GM23338 (cell line): ENCODE results near the gene PTPRJ.

Experiments
- CTCF ChIP-seq, 2 experiments: fragments of 200-600 bp in 1 of 2; sonication (generic) in 1 of 2; conservative IDR thresholded peaks; 2 replicates each; pipeline versions ENCODE4 v1.5.1 to v1.6.1; 2016 to 2017; ENCODE audit warnings: antibody characterized with exemption in 2 of 2, low read depth in 2 of 2, mild to moderate bottlenecking in 2 of 2, moderate library complexity in 1 of 2
- EZH2 ChIP-seq: fragments of 200-600 bp; sonication (generic); IDR thresholded peaks from one replicate; pipeline ENCODE4 v1.8.0; 2017; ENCODE audit warnings: antibody characterized with exemption, mild to moderate bottlenecking, low read depth; ENCODE audit not compliant: unreplicated experiment
- POLR2AphosphoS5 ChIP-seq: IDR thresholded peaks from 2 replicates; pipeline ENCODE4 v1.6.1; 2016; ENCODE audit warnings: antibody characterized with exemption, low read depth
- TF ChIP-seq, protein P1 (sequence below): IDR thresholded peaks from one replicate; pipeline ENCODE4 v1.6.1; 2018; ENCODE audit warnings: antibody characterized with exemption; ENCODE audit not compliant: unreplicated experiment

GRCh38 chr11:48105096-48105990, 125.0 kb downstream of the PTPRJ start:
- TF ChIP-seq CTCF (conservative IDR thresholded peaks at IDR 0.05; ENCODE audit: low read depth in 2 of 2) = no peak
- no peak for TF ChIP-seq EZH2
- TF ChIP-seq POLR2AphosphoS5 = no peak
- TF ChIP-seq, protein P1, sequence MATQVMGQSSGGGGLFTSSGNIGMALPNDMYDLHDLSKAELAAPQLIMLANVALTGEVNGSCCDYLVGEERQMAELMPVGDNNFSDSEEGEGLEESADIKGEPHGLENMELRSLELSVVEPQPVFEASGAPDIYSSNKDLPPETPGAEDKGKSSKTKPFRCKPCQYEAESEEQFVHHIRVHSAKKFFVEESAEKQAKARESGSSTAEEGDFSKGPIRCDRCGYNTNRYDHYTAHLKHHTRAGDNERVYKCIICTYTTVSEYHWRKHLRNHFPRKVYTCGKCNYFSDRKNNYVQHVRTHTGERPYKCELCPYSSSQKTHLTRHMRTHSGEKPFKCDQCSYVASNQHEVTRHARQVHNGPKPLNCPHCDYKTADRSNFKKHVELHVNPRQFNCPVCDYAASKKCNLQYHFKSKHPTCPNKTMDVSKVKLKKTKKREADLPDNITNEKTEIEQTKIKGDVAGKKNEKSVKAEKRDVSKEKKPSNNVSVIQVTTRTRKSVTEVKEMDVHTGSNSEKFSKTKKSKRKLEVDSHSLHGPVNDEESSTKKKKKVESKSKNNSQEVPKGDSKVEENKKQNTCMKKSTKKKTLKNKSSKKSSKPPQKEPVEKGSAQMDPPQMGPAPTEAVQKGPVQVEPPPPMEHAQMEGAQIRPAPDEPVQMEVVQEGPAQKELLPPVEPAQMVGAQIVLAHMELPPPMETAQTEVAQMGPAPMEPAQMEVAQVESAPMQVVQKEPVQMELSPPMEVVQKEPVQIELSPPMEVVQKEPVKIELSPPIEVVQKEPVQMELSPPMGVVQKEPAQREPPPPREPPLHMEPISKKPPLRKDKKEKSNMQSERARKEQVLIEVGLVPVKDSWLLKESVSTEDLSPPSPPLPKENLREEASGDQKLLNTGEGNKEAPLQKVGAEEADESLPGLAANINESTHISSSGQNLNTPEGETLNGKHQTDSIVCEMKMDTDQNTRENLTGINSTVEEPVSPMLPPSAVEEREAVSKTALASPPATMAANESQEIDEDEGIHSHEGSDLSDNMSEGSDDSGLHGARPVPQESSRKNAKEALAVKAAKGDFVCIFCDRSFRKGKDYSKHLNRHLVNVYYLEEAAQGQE = no peak
